GM10847 (cell line): ENCODE results near the gene TBX3.

Source experiments
- POLR2A ChIP-seq: IDR thresholded peaks from 2 replicates; pipeline ENCODE4 v1.6.1; 2011; ENCODE audit not compliant: insufficient read length; ENCODE audit errors: extremely low read depth

TBX3 gene

GRCh38 chr12:114689075-114689994, 5.4 kb upstream of the TBX3 start:
- no peak for TF ChIP-seq POLR2A

- no peak for TF ChIP-seq POLR2A
These were observed 4.4 kb upstream of the TBX3 start for GRCh38 chr12:114688256-114688845.

GRCh38 chr12:114687802-114688201, 3.8 kb upstream of the TBX3 start:
- no peak for TF ChIP-seq POLR2A

- TF ChIP-seq POLR2A = no peak
These were observed 3.0 kb upstream of the TBX3 start for GRCh38 chr12:114686773-114687500.

GRCh38 chr12:114686426-114686772, 2.4 kb upstream of the TBX3 start:
- TF ChIP-seq POLR2A = no peak

- no peak for TF ChIP-seq POLR2A
These were observed 1.9 kb upstream of the TBX3 start for GRCh38 chr12:114685869-114686268.

- no peak for TF ChIP-seq POLR2A
These were observed 1.4 kb upstream of the TBX3 start for GRCh38 chr12:114685320-114685781.

- TF ChIP-seq POLR2A = no peak
These were observed 897 bp upstream of the TBX3 start for GRCh38 chr12:114684870-114685273.

GRCh38 chr12:114683709-114684097, 272 bp downstream of the TBX3 start:
- no peak for TF ChIP-seq POLR2A

GRCh38 chr12:114682785-114683708, 928 bp downstream of the TBX3 start:
- no peak for TF ChIP-seq POLR2A

- no peak for TF ChIP-seq POLR2A
These were observed 1.7 kb downstream of the TBX3 start for GRCh38 chr12:114682106-114682784.

- TF ChIP-seq POLR2A = no peak
These were observed 2.7 kb downstream of the TBX3 start for GRCh38 chr12:114681116-114681871.

- no peak for TF ChIP-seq POLR2A
These were observed 3.3 kb downstream of the TBX3 start for GRCh38 chr12:114680604-114681069.
